HG03095 (cell line): ENCODE data around the gene MARCHF6.
"Not testable (repeated sequence)": the region's sequence is repeated elsewhere in the genome, so short reads cannot be mapped to it uniquely, and the experiment has no call there.

ENCODE experiments used
- ATAC-seq: cut with Tn5 transposase; IDR thresholded peaks from one replicate; pipeline ENCODE4 v1.9.1; 2021; ENCODE audit warnings: moderate library complexity; ENCODE audit not compliant: unreplicated experiment

The MARCHF6 gene

DNA sequence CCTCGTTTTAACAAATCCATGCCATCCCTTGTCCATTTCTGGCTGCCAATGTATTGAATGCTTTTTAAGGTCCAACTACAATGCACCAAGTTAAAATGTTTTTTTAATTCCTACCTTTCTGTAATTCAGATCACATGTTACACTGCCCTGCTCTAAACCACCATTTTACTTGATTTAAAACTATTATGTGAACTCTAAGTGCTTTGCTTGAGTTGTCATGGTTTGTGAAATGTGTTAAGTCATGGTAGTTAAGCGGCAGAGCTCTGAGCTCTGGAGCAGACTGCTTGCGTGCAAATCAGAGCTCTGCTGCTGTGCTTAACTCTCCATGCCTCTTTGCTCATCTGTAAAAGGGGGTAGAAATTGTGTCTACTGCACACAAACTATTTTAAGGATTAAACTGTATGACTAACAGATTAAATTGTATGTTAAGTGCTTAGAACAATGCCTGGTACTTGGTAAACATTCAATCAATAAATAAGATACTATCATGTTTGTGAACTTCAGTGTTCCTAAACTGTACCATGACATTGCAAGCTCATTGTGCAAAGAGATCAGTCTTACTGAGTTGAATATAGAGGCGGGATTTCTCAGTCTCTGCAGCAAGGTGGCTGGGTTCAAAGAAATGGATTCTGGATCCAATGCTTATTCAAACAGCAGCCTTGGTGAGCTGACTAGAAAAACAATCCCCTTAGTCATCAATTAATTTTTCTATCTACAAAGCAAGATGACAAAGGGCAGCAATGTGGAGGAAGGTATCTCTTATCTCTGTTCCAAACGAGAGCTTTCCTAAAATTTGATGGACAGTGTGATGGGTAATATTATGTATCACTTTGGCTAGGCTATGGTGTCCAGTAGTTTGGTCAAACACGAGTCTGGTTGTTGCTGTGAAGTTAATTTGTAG is 29.7 kb upstream of the MARCHF6 start:
- no peak for ATAC-seq

DNA sequence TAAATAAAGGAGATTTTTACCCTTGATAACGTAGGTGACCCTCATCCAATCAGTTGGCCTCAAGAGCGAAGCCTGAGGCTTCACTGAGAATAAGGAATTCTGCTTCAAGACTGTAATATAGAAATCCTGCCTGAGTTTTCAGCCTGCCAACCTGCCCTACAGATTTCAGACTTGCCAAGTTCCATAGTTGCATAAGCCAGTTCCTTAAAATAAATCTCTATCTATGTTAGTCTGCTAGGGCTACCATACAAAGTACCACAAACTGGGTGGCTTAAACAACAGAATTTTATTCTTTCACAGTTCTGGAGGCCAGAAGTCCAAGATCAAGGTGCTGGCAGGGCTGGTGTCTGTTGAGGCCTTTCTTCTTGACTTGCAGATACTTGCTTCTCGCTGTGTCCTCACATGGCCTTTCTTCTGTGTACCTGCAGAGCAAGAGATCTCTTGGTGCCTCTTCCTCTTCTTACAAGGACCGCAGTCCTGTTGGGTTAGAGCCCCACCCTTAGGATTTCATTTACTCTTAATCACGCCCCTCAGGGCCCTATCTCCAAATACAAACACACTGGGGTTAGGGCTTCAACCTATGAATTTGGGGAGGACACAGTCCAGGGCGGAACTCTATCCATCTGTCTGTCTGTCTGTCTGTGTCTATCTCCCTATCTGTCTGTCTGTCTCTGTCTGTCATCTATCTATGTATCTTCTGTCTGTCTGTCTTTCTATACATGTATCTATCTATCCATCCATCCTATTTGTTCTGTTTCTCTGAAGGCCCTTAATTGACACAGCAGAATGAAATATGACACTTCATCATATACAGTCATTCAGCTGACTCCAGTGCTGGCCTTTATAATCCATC is 28.8 kb upstream of the MARCHF6 start:
- no peak for ATAC-seq

DNA sequence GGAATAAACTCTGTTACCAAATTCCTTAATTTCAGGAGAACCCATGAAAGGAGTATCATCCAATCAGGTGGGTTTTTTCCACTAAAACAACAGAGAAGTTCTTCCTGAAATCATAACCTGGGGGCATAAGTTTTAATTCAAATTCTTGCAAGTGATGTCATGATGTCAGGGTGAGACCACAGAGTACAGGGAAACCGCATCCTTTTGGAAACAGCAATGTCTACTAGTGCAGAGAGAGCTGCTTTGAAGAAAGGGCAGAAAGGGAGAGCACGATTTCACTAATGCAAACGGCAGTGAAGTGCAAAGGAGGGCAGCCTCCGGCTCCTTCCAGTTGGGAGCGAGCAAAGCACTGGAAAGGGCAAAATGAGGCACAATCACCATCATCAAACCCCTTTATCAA is 25.2 kb upstream of the MARCHF6 start:
- no peak for ATAC-seq

DNA sequence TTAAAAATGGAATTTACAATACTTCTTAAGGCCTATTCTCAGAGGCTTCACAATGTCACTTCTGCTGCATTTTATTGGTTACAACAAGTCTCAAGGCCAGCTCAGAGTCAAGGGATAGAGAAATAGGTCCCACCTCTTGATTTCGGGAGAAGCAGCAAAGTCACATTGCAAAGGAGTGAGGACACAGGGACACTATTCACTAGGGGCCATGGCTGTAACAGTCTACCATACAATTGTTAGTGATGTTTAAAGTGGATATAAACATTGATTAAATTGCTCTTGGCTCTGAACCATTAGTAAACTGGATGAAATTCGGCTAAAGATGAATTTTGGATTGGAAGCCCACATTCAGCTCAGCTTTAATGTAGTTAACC is 24.1 kb upstream of the MARCHF6 start:
- no peak for ATAC-seq

DNA sequence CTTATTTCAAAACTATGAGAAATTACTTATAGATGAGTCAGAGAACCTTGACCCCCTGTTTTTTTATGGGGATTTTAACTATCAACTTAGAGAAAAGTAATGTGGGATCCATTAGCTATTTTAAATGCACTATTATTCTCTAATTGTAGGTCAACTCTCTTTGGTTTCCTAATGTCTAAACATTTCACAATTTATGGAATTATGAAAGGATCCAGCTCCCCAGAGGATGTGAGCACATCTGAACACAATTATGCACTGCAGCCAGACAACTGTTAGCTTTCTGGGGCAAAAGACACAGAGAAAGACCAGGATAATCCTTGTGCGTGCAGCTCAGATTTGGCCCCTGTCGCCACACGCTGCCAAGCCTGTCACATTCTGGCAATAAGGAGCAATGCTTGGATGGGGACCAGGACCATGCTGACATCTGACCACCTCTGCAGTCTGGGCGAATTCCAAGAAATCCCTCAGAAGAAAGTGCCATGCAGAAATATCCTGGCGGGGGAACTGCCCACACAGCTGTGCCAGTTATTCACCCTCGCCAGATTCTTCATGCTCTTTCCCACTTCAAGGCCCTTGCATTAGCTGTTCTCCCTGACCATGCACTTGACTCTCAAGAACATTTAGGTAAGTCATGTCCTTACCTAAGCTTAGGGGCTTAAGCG is 23.5 kb upstream of the MARCHF6 start:
- ATAC-seq, result no peak

DNA sequence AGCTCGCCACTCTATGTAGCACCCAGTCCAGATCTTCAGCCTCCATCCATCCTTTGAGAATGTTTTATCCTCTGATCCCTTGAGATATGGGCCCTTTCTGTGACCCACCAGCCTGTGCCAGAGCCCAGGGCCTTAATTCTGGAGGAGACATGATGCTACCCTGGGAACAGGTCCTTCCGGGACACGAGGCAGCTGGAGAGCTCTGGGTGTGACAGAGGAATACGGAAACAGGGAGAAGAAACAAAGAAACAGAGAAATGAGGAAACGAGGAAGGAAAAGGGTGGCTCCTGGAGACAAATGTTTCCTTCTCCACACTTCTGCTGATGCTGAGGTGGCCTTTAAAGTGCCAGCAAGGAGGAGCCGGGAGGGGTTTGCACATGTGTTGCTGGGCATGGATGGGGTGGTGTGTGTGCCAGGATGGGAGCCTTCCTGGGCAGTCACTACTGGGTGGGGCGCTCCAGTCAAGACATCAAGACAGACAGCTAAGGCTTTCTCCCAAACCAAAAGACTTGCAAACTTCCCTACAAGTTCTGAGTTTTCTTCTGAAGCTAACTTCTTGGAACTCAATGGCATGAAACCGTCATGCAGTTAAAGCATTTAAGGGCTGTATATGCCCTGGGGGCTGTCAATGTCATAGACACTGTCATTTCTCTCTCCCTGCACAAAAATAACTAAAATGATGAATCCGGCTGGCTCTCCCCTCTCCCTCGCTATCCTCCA is 22.8 kb upstream of the MARCHF6 start:
- ATAC-seq, result no peak

DNA sequence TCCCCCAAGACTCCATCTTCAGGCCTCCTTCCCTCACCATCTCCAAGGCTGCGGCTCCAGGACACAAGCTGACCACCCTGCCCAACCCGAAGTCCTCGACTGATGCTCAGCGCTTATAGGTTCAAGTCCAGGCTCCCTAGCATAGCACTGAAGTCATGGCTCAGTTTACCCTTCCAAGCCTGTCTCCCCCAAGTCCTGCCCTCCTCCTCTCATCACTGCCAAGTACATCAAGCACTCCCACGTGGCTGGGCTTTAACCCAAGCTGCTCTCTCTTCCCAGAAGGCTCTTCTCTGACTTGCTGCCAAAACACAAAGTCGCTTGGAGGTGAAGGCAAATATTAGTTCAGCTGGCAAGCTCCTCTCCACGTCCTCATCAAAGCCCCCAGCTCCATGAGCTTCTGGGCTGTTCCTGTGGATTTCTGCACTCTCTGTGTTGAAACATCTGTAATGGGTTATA is 22.1 kb upstream of the MARCHF6 start:
- no peak for ATAC-seq

DNA sequence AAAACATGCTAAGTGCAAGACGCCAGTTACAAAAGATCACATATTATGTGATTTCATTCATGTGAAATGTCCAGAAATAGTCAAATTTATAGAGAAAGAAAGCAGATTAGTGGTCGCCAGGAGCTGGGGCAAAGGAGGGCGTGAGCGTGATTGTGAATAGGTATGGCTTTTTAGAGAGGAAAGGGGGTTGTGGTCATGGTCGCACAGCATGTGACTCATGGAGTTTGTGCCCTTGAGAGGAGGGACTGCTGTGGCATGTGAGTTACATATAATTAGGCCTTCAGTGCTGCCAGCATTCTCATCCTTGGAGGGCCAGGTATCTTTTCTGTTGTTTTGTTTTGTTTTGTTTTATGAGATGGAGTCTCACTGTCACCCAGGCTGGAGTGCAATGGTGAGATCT is 21.2 kb upstream of the MARCHF6 start:
- no peak for ATAC-seq

DNA sequence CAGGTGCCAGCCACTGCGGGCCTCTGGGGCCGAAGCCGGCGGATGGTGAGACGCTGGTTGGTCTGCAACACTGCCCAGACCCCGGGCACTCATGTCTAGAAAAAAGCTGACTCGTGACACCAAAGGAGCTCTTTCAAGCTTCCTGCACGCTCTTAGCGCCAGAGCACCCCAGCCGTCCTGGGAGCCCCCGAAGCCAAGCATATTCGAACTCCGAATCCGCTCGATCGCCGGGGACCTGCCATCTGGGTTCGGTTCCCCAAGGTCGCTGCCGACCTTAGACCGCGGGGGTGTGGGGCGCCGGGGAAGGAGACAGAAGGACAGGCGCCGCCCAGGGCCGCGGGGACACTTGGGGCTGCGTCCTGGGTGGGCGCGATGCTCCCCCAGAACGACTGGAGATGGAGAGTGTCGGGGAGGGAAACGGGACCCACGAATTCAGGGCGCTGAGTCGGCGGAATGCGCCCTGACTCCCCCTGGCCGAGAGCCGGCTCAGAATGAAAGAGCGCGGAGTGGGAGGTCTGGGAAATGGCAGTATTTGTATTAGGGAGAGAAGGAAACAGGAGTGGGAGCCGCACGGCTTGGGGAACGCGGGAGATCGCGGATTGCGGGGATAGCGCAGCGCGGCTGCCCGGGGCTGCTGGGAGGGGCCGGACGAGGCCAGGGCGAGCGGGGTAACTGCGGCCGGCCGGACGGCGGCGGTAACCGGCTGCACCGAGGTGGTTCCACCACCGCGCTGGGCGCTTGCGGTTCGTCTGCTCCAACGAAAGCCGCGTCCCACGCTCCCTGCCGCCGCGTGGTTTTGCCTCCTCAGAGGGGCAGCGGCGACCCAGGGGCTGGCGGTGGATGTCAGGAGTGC is 20.1 kb upstream of the MARCHF6 start:
- peak; percentile 66 for ATAC-seq

DNA sequence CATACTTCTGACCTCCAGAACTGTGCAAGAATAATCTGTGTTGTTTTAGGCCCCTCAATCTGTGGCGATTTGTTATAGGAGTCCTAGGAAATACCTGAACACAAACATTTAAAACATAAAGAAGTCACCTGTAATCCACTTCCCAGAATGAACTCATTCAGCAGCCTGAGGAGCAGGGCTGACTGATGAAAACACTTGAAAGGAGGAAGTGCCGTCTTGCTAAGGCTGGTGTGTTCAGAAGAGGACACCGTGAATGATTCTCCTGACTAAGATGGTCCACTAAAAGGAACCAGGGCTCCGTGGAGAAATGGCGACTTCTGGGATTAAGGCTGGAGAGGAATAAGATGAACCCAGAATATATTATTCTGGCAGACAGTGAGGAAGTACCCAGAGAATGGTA is 18.7 kb upstream of the MARCHF6 start:
- no peak for ATAC-seq

DNA sequence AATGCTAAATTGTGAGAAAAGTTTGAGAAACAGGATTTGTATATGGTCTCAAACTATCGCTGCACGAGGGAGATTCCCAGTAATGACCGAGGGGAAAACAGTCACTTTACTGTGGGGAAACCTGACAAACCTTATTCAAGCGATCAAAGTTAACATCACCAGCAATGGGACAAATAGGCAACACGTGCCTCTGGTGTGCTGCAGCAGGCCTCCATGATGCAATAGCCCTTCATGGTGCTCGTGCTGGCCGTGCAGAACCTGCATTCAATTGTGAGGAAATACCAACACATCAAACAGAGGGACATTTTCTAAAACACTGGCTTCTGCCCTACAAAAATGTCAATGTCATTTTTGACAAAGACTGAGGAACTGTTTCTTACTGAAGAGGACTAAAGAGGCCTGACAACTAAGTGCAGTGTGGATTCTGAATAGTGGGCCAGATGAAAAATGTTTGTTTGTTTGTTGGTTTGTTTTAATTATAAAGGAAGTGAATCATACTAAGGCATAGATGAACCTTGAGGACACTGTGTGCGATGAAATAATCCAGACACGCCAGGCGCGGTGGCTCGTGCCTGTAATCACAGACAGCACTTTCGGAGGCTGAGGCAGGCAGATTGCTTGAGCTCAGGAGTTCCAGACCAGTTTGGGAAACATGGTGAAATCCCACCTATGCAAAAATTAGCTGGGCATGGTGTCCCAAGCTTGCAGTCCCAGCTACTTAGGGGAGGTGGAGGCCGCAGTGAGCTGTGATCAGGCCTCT is 17.6 kb upstream of the MARCHF6 start:
- no peak for ATAC-seq

DNA sequence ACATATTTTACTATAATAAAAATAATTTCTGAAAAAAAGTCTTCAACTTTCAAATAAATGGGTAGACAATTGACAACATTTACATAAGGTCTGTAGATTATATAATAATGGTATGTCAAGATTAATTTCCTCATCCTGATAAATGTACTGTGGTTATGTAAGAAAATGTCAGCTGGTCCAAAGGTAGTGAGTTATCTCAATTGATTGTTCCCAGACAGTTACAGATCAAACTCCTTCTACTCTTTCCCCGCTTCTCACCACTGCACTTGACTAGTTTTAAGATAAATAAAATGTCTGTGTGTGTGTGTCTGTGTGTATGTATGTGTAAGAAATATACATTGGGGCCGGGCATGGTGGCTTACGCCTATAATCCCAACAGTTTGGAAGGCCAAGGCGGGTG is 16.4 kb upstream of the MARCHF6 start:
- ATAC-seq, result no peak

DNA sequence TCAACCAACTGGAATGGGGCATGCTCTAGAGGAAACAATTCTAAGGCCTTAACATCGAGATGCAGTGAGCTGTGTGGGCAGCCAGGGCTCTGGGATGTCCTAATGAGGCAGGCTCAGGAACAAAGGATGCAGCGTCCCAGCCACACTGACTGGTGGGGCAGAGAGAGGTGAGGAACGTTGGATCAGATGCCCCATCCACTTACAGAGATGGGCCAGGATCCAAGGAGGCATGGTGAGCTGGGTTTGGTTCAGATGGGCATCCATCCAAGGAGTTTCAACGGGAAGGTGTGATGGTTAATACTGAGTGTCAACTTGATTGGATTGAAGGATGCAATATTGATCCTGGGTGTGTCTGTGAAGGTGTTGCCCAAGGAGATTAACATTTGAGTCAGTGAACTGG is 15.5 kb upstream of the MARCHF6 start:
- no peak for ATAC-seq

DNA sequence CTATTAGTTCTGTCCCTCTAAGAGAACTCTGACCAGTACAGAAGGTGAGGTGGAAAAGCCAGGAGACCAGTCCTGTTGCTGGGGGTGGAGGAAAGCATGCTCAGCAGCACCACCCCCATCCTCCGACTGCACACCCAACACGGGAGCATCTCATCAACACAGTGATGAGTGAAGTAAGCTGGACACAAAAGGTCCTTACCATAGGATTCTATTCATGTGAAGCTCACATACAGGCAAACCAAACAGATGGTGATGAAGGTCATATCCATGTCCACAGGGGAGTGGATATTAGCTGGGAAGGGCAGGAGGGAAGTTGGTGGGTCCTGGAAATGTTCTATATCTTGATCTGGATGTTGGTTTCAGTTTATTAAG is 14.8 kb upstream of the MARCHF6 start:
- ATAC-seq, result no peak

DNA sequence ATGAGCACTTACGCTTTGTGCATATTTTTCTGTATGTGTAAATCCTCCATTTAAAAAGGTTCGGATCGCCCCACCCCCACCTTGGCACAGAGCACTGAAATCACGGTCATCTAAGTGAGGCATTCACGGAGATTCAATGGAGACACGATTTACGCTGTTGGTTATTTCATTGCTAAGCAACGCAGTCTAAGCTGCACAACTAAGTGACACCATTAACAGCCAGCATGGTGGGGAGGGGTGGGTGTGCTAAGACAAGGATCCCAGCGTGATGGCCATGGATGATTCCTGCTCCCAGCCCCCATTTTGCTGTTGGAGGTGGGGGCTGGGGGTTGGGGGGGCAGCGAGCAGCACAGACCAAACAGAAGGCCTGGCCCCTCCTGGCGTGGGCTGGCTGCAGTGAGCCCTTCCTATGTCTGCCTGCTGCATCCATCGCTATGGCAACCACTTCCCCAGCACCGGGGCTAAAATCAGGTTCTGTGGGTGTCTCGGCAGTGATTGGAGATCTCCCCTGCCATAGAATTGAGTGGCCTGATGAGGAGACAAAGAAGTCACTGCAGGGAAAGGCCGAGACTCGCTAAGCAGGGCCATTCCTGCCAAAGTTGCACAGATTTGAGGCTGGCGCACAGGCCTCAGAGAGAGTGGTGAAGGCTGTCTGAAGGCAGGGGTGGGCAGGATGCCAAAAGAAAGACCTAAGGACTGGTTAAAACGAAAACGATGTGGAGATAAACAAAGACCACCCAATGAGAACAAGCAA is 14.3 kb upstream of the MARCHF6 start:
- no peak for ATAC-seq

DNA sequence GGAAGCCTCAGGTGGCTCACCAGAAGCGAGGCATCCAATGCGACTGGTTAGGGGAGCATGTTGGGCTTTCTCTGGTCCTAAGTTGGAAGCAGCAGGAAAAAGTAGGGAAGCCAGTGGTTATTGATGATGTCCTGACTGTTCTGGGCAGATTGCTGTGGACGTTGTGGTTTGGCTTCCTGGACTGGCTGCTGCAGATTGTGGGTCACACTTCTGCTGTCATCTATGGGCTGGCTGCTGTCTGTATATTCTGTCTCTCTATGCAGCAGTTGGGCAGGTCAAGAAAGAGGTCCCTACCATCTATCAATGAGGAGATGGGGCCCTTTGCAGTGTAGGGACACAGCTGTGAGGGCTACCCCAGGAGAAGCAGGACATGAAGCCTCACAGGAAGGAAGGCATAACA is 13.5 kb upstream of the MARCHF6 start:
- ATAC-seq, result no peak

DNA sequence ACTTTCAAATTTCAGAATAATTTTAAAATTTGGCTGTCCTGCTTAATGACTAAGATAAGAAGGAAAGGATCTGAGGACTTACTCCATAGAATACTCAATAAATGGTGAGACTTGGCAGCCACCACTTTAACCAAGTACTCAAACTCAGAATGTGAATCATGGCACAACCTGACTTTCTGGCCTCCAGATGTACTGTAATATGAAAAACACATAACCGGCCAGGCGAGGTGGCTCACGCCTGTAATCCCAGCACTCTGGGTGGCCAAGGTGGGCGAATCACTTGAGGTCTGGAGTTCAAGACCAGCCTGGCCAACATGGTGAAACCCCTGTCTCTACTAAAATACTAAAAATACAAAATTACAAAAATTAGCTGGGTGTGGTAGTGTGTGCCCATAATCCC is 10.0 kb upstream of the MARCHF6 start:
- no peak for ATAC-seq

DNA sequence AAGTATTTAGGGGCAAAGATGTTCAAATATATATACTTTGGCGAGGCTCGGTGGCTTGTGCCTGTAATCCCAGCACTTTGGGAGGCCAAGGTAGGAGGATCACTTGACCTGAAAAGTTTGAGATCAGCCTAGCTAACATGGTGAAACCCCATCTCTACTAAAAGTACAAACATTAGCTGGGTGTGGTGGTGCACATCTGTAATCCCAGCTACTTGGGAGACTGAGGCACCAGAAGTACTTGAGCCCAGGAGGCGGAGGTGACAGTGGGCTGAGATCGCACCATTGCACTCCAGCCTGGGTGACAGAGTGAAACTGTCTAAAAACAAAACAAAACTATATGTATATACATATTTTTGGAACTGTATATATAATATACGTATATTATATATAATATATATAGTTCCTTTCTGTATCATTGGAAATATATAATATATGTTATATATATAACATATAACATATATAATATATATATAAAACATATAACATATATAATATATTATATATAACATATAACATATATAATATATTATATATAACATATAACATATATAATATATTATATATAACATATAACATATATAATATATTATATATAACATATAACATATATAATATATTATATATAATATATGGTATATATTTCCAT is 8.9 kb upstream of the MARCHF6 start:
- not testable (repeated sequence) for ATAC-seq
